ELF-1 (cell line): ENCODE results near the gene PIGN.

ENCODE experiments used
- DNase-seq: peaks from one replicate; pipeline ENCODE4 v3.0.0-alpha.2; 2016; ENCODE audit warnings: low read depth, low spot score

The PIGN gene

DNA sequence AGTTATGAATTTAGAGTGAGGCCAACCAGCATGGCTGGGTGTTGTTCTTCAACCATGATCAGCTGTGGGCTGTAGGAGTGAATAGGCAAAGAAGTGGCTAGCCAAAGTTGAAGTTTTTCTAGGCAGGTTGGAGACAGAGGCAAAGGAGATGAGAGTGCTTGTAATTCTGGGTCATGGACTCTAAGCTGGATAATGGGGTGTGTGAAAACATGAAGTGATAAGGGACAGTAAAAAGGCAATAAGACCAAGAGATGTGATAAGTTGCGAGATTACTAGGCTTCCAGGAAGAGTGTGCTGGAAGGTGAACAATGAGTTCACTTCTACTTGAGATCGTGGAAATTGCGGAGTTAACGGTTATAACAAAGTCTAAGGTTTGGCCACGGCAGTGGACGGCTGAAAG lies 175.4 kb downstream of the PIGN start:
- DNase-seq = no peak

DNA sequence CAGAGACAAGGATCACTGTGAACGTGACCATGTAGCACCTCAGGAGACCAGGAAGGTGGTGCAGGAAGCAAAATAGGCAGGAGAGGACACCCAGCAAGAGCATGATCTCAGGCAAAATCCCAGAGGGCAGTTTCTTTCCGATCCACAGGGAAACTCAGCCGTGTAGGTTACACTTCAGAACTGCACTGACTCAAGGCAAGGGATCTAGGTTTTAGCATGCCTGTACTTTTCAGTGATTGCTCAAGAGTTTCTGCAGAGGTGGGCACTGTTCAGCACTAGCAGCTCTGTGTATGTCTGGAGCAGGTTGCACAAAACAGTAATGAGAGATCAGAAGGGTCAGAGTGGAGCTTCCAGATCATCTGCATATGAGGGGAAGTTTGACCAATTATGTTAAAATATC lies 177.3 kb downstream of the PIGN start:
- DNase-seq = no peak

DNA sequence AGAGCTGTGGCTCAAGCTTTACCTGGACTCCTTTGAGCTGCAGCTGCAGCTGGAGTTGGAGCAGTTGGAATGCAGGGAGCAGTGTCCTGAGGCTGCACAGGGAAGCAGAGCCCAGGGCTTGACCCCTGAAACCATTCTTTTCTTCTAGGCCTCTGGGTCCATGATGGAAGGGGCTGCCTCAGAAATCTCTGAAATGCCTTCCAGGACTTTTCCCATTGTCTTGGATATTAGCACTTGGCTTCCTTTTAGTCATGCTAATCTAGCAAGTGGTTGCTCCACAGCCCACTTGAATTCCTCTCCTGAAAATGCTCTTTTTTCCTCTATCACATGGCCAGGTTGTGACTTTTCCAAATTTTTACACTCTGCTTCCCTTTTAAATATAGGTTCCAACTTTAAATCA lies 185.5 kb downstream of the PIGN start:
- DNase-seq = peak; percentile 87

DNA sequence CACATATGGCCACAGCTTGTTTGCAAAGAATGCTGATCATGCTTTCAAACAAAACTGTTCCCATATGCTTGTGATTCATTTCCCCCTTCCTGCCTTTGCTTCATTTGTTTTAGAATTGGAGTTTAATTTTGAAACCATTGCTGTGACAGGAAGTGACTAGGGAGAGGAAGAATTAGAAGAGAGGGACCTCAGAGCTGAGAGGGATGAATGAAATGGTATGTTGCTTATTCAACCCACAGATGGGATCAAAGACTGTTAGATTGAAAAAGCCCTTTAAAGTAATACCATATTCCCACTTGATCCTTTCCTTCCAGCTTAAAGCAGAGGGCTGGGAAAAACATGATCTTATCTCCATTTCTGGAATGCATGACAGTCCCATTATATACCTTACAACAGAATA lies 187.9 kb downstream of the PIGN start:
- no peak for DNase-seq

DNA sequence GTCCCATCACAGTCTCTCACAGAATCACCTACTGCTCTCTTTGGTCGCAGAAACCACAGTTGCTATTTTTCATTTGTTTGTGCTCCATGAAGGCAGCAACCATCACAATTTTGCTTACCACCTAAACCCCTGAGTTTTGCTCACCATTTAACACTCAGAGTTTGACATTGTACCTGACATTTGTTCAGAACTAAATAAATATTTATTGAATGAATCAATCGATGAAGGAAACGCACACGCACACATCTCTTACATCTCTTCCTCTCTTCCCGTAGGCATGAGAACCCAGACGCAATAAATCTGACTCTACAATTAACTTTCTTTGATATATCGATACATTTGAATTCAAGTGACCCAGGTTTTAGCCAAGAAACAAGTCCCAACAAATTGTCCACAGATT lies 188.5 kb downstream of the PIGN start:
- no peak for DNase-seq

DNA sequence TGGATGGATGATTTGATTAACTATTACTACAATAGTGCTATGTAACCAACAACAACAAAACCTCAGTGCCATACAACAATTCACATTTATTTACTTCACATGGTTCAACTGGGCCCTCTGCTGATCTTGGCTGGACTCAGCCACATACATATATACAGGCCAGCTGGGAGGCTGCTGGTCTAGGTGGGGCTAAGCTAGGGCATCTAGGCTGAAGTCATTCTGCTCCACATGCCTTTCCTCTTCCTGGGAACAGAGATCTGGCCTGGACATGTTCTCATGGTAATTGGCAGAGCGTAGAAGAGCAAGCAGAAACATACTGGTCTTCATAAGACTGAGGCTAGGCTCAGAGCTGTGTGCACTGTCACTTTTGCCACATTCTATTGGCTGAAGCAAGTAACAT lies 191.2 kb downstream of the PIGN start:
- no peak for DNase-seq

DNA sequence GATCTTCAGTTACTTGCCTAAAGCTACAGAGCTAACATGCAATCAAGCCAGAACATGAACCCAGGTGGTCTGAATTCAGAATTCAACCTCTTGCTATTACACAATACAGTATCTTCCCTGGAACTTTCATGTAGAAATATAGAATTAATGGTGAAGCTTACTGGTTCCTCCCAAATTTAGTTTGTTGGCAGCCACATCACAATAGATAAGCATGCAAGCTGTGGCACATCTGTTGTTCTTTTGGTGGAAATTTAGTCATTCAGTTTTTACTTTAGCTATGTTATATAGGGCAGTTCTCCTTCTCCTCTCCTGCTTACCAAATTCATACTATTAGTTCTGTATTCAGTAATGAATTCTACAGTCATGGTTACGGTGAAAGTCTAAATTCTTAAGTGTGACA lies 193.0 kb downstream of the PIGN start:
- no peak for DNase-seq

DNA sequence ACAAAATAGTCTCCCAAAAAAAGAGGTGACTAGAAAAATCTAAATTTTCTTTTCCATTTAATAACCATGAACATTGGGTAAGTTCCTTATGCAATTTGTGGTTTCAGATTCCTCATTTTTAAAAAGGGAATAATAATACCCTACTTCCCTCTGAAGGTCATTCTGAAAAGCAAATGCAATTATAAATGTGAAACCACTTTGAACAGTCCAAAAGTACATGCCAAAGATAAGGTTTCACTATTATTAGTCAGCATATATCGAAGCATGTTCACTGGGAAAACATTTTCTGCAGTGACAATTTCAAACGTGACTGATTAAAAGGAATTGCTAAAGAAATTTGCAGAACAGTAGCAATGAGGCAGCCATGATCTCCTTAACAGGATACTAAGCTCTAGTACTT lies 193.9 kb downstream of the PIGN start:
- no peak for DNase-seq

DNA sequence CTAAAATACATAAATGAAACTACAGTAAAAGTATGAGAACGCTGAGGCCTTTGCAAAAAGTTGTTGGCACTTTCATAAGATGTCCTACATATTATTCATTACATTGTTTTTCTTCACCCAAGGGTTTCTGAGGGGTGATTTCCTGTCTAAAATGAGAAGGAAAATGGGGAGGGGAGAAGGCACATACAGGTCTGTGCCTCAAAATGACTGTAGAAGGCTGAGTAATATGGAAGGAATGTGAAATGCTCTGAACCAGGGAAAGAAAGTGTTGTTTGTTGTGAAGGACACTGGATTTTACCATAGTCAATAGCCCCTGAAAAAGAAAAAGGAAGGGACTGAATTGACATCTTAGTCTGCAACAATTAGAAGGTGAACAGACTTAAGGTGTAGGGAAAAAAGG lies 194.6 kb downstream of the PIGN start:
- no peak for DNase-seq

DNA sequence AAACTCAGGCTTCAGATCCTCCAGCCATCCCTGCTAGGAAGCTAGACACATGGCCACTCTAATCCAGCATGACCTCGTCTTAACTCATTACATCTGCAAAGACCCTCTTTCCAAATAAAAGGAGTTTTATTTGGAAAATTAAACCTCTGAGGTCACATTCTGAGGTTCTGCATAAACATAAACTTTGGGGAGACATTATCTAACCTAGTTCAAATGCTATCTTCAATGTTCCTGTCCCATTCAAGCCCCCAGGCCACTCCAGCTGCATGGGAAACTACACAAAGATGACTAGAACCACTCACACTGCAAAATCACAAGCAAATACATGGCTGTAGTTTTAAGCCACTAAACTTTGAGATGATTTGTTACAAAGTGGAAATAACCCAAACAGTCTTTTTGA lies 195.0 kb downstream of the PIGN start:
- no peak for DNase-seq

DNA sequence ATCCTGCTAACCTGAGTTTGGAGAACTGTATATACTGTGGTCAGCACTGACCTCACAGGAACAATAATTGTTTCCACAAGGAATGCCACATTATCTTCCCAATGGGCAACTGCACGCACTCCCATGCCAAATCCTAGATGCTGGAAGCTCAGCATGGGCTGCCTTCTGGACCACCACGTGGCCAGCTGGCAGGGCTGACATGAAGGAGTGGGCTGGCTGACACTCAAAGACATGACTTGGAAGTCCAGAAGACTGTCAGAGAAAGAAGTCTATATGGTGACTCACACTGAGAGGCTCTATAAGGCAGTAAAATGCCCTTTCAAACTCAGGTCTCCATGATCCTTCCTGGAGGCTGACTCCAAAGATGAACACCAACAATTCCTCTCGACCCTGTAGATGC lies 195.7 kb downstream of the PIGN start:
- no peak for DNase-seq
